ENCODE measurements around the gene VWA3B. TPM values are rescaled to one million over a fixed set of nuclear protein-coding genes. Genes with fewer than 3 reads are reported as not detected.

The VWA3B gene
- total RNA-seq, 1 donor: not detected

- no peak overlapping the region for H3K27ac ChIP-seq (ENCODE audit: low read depth, low read length)
- H3K9me3 ChIP-seq (ENCODE audit: low read depth, low read length): no peaks in the 10 kb centered on the region
- no peaks in the 10 kb centered on the region for H3K4me1 ChIP-seq (ENCODE audit: insufficient read depth, low read length)
- no peak overlapping the region for H3K4me3 ChIP-seq (ENCODE audit: insufficient read depth, low read length)
- DNase-seq (ENCODE audit: insufficient read length, low spot score, missing footprints): no peak
- TF ChIP-seq CTCF (IDR thresholded peaks at IDR 0.05; ENCODE audit: extremely low read depth, low read depth, low read length): no peak
- no peaks in the 10 kb centered on the region for H3K27me3 ChIP-seq (ENCODE audit: insufficient read depth, low read length)
- no peaks in the 10 kb centered on the region for H3K79me2 ChIP-seq (ENCODE audit: insufficient read depth, low read length)
- H3K4me2 ChIP-seq (ENCODE audit: insufficient read depth, low read length): no peak overlapping the region
- H2AFZ ChIP-seq (ENCODE audit: low read length): no peak overlapping the region
- no peaks in the 10 kb centered on the region for H4K20me1 ChIP-seq (ENCODE audit: insufficient read depth, low read length)
- H3K36me3 ChIP-seq (ENCODE audit: insufficient read depth, low read length): no peaks in the 10 kb centered on the region
Observed at GRCh38 chr2:98050070-98050469, 36.9 kb upstream of the VWA3B start.

GRCh38 chr2:98058191-98058975 lies 28.6 kb upstream of the VWA3B start:
- Histone ChIP-seq H3K36me3 (ENCODE audit: insufficient read depth, low read length) (no peaks in the 10 kb centered on the region), H3K4me1 (ENCODE audit: insufficient read depth, low read length) (no peaks in the 10 kb centered on the region), H2AFZ (ENCODE audit: low read length) (no peak overlapping the region), H3K4me2 (ENCODE audit: insufficient read depth, low read length) (no peak overlapping the region), H4K20me1 (ENCODE audit: insufficient read depth, low read length) (no peaks in the 10 kb centered on the region), H3K27me3 (ENCODE audit: insufficient read depth, low read length) (no peaks in the 10 kb centered on the region), H3K9me3 (ENCODE audit: low read depth, low read length) (no peaks in the 10 kb centered on the region), H3K79me2 (ENCODE audit: insufficient read depth, low read length) (no peaks in the 10 kb centered on the region), H3K27ac (ENCODE audit: low read depth, low read length) (no peak overlapping the region), H3K4me3 (ENCODE audit: insufficient read depth, low read length) (no peak overlapping the region)
- no peak for DNase-seq (ENCODE audit: insufficient read length, low spot score, missing footprints)
- no peak for TF ChIP-seq CTCF (IDR thresholded peaks at IDR 0.05; ENCODE audit: extremely low read depth, low read depth, low read length)

- no peaks in the 10 kb centered on the region for H3K36me3 ChIP-seq (ENCODE audit: insufficient read depth, low read length)
- H4K20me1 ChIP-seq (ENCODE audit: insufficient read depth, low read length): no peaks in the 10 kb centered on the region
- DNase-seq (ENCODE audit: insufficient read length, low spot score, missing footprints): no peak
- H3K4me3 ChIP-seq (ENCODE audit: insufficient read depth, low read length): no peak overlapping the region
- H3K27ac ChIP-seq (ENCODE audit: low read depth, low read length): no peak overlapping the region
- no peak overlapping the region for H3K4me2 ChIP-seq (ENCODE audit: insufficient read depth, low read length)
- H3K9me3 ChIP-seq (ENCODE audit: low read depth, low read length): no peaks in the 10 kb centered on the region
- H3K27me3 ChIP-seq (ENCODE audit: insufficient read depth, low read length): no peaks in the 10 kb centered on the region
- H2AFZ ChIP-seq (ENCODE audit: low read length): no peak overlapping the region
- no peaks in the 10 kb centered on the region for H3K79me2 ChIP-seq (ENCODE audit: insufficient read depth, low read length)
- TF ChIP-seq CTCF (IDR thresholded peaks at IDR 0.05; ENCODE audit: extremely low read depth, low read depth, low read length): no peak
- H3K4me1 ChIP-seq (ENCODE audit: insufficient read depth, low read length): no peaks in the 10 kb centered on the region
Observed at GRCh38 chr2:98060277-98060676, 26.7 kb upstream of the VWA3B start.

- DNase-seq (ENCODE audit: insufficient read length, low spot score, missing footprints): no peak
- Histone ChIP-seq H3K27me3 (ENCODE audit: insufficient read depth, low read length) (no peaks in the 10 kb centered on the region), H3K27ac (ENCODE audit: low read depth, low read length) (no peak overlapping the region), H3K4me3 (ENCODE audit: insufficient read depth, low read length) (no peak overlapping the region), H3K4me1 (ENCODE audit: insufficient read depth, low read length) (no peaks in the 10 kb centered on the region), H3K4me2 (ENCODE audit: insufficient read depth, low read length) (no peak overlapping the region), H4K20me1 (ENCODE audit: insufficient read depth, low read length) (no peaks in the 10 kb centered on the region), H3K9me3 (ENCODE audit: low read depth, low read length) (no peaks in the 10 kb centered on the region), H2AFZ (ENCODE audit: low read length) (no peak overlapping the region), H3K79me2 (ENCODE audit: insufficient read depth, low read length) (no peaks in the 10 kb centered on the region), H3K36me3 (ENCODE audit: insufficient read depth, low read length) (no peaks in the 10 kb centered on the region)
- no peak for TF ChIP-seq CTCF (IDR thresholded peaks at IDR 0.05; ENCODE audit: extremely low read depth, low read depth, low read length)
Observed at GRCh38 chr2:98063291-98063854, 23.6 kb upstream of the VWA3B start.
